ENCODE data around the gene DENND5B.

- no peak for TF ChIP-seq CTCF (IDR thresholded peaks at IDR 0.05; ENCODE audit: low read depth, low read length, missing input control)
- no peak for TF ChIP-seq TAF1 (conservative IDR thresholded peaks at IDR 0.05)
- no peak for TF ChIP-seq ATF3 (IDR thresholded peaks at IDR 0.05)
- no peak for TF ChIP-seq YY1 (IDR thresholded peaks at IDR 0.05)
- no peak for TF ChIP-seq JUND (IDR thresholded peaks at IDR 0.05)
- TF ChIP-seq RAD21 (IDR thresholded peaks at IDR 0.05), result no peak
- no peak for TF ChIP-seq SP1 (IDR thresholded peaks at IDR 0.05)
- TF ChIP-seq REST (IDR thresholded peaks at IDR 0.05), result no peak
- TF ChIP-seq ZBTB33 (IDR thresholded peaks at IDR 0.05), result no peak
- no peak for TF ChIP-seq GABPA (IDR thresholded peaks at IDR 0.05 in 1 of 2, conservative IDR thresholded peaks at IDR 0.05 in 1 of 2)
- TF ChIP-seq MAX (IDR thresholded peaks at IDR 0.05), result no peak
- no peak for TF ChIP-seq EGR1 (IDR thresholded peaks at IDR 0.05; ENCODE audit: low read depth in 2 of 2)
- TF ChIP-seq HNF4A (conservative IDR thresholded peaks at IDR 0.05), result no peak
Measured at GRCh38 chr12:31492599-31493196, 98.2 kb downstream of the DENND5B start.

Data from liver (tissue), 3 donors.